ENCODE data around the gene KIAA1217.
"Not testable (repeated sequence)": the region's sequence is repeated elsewhere in the genome, so short reads cannot be mapped to it uniquely, and the experiment has no call there.

Gene KIAA1217

DNA sequence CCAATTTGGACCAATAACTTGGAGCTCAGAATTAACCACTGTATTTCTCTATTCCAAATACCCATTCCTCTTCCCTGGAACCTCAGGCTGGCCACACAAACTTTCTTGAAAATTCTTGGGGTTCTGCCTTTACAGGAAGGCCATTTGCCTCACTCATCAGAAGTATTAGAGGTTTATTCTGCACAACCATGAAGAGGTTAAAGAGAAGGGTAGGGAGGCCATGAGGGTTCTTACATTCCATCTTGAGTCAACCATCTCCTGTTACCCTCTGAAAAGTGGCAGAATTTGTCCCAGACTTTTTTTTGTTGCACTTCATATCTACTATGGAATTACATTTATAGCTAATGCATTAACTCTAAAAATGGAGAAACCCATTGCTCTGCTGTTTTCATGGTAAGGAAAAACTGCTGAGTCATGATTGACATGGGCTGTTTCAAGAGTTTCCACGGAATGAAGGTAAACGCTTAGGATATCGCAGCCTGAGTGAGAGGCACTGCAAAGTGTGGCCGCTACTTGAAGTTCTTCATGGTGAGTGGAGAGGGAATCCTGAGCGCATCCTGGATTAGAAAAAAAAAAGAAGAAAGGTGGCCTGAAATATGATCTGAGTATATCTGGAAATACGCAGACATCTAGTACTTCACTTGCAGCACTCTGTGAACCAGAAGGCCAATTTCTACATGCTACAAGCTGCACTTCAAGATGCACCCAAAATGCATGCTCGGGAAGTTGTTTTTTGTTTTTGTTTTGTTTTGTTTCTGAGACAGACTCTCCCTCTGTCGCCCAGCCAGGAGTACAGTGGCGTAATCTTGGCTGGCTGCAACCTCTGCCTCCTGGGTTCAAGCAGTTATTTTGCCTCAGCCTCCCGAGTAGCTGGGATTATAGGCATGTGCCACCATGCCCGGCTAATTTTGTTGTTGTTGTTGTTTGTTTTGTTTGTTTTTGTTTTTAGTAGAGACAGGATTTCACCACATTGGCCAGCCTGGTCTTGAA lies 83.7 kb downstream of the KIAA1217 start:
- no peak for DNase-seq (ENCODE audit: low spot score)

DNA sequence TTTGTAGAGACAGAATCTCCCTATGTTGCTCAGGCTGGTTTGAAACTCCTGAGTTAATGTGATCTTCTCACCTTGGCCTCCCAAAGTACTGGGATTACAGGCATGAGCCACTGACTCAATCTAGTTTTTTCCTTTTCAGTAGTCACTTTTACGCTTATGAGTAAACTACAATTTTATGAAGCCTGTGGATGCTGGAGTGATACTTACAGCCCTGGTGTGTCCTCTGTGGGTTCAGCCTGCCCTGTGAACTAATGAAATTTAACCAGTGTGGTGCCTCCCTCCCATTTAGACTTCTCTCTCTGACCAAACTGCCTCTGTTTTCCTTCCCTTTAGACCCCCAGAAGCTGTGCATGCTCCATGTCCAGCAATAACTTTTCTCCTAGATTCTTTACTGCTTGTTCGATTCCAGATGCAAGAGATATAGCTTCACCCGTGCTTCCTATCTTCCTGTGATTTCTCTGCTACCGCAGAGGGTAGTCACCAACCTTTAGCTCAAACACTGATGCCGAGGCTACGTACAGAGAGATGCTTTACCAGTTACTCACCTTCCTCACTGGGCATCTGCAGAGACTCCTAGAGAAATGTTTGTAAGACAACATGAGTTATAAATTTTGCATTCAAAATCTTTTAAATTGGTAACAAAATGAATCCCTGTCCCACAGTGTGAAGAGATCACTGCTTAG lies 90.8 kb downstream of the KIAA1217 start:
- DNase-seq (ENCODE audit: low spot score) = no peak

DNA sequence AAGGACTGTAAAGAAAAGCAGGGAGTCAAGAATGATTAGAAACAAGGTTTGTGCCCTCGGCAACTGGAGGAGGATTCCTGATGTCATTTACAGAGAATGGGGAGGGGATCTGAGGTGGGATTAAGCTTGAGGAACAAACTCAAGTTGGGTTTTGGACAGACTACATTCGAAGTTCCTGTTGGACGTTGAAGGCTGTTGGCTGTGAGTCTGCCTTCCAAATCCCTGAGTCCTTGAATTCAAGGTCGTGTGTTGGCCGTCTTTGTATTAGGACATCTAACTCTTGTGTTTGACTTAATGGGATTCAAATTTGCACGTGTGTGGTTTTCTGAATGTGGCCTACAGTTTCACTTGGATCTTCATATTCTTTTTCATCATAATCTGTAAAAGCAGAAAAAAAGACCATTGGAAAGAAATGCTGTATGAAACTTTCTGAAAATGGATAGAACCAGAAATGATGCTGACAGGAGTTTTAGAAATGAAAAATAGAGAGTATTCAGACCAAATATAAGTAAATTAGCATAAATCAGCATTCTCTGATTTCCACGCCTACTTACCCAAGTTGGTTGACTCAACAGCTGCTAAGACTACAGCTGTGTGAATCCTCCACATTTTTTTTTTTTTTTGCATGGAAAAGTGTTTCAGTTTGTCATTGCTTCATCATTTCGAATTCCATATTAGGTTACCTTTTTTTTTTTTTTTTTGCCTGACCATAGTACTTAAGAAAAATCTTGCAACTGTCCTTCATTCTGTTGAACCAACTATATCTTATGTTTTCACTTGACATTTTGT lies 94.8 kb downstream of the KIAA1217 start:
- DNase-seq (ENCODE audit: low spot score) = no peak

DNA sequence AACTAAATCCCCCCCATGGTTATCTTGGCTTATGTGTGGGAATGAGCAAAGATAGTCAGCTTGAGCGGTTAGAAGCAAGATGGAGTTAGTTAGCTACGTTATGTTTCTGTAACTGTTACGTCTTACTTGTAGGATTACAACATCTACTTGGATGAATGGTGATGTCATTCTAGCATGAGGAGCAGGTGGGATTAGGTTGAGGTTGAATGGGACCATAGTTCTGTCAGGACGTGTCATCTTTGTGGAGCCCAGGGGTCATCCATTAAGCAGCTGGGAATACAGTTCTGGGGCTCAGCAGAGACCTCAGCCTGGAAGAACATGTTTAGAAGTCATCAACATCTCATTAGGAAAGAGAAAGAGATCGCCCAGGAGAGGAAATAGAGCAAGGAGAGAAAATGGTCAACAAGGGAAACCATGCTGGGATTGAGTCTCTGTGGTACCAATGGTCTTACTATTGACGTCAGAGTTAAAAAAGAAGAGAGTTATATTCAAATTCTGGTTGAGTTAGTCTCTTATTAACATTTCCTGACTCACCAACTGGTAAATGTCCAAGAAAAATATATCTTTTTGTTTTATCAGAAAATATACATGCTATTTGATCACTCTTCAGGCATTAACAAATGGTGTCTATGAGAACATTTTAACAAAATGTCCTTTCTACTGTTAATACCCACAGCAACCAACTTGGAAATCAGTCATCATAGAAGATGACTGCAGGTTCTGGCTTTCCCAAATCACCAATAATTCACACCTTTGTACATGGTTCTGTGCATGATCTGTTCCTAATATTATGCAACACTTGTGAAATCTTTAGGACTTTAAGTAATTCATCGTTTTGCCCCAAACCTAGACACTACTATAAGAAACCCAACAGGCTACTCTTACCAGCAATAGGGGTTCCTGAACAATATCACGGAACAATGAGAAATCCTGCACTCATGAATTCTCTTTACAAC lies 96.9 kb downstream of the KIAA1217 start:
- DNase-seq (ENCODE audit: low spot score) = no peak

DNA sequence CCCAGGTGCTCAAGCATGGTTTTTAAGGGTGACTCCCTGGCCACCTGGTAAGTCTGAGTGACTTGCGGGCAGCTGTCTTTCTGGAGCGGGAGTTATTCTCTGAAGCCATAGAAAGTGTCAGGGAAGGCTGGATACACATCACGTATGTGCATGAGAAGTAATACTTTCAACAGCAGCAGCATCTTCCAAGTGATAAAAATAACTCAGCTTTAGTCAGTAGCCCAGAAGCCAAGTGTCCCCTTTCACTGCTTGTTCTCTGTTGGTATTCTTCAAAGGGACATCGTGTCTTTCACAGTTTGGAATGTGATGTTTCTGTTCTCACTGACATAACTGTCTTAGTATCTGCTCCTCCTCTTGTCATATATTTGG lies 97.6 kb downstream of the KIAA1217 start:
- no peak for DNase-seq (ENCODE audit: low spot score)

DNA sequence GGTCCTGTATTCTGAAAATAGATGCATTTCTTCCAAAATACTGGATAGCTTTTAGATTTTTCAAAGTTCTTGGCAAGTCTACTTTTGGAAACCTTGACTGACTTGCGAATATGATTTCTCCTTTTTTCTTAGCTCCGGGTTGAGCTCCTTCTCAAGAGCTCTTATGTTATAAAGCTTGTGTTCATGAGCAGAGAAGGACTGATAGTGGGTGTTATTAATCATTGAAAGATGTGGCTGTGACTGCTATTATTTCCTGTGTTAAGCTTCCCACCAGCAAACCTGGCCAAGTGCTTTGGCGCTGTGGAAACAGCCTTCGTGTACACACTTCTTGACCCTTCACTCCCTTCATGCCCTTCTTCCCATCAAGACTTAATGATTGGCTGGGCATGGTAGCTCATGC lies 98.2 kb downstream of the KIAA1217 start:
- DNase-seq (ENCODE audit: low spot score) = no peak

DNA sequence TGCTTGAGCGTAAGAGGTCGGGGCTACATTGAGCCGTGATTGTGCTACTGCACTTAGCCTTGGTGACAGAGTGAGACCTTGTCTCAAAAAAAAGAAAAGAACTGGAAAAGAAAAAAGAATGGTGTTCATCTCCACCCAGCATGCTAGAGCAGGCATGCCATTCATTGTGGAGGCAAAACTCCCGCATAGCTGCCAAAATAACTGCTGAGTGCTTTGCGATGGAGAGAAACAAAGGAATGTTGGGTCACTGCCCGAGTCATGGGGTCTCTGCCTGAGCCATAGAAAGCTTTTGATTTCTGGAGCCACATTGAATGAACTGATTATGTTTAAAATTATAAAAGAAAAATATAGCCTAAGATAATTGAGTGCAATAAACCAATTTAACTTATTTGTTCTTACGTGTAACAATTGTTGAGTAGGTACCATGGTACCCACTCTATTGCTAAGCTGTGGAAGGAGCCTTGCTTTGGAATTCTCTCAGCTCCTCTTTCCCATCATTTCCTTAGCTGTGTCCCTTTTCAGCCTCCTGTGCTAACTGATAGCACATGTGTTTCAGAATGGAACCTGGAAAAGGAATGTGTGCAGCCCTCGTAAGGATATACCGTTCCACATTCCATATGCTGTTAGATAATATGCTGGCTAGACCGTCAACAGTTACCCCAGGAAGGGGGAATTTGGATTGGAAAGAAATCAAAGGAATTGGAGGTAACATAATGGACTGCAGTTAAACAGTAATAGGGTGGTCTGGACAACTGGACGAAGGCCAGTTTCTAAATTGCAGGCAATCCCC lies 99.0 kb downstream of the KIAA1217 start:
- DNase-seq (ENCODE audit: low spot score) = no peak

DNA sequence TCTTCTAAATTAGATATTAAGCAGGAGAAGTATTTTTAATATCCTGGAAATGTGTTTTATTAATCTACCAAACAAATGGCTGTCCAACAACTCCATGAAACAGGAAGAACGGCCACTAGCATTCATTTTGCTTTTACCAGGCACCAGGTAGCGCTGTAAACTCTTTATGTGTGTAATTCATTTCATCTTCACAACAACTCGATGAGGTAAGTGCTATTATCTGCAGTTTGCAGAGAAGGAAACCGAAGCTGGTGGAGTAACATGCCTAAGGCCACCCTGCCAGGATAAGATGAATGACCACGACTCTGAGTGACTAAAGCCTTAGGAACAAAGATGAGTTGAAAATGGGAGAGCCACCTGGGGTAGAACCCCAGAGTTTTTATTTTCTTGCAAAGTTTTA lies 101.2 kb downstream of the KIAA1217 start:
- no peak for DNase-seq (ENCODE audit: low spot score)

DNA sequence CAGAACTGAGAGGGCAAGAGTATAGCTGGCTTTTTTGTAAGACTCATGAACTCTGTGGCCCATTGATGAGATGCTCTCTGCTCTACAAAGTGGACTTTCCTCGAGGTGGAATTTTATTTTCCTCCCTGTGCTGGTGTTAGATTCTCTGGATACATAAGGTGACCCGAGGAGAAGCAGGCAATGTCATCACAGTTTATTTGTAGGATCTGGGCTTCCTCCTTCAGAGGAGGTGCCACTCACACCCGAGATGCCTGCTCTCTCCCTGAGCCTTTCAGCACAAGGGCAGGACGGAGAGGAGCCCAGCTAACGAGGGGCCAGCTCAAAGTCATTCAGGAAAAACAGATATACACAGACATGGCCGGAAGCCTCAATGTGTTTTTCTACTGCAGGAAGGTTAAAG lies 103.0 kb downstream of the KIAA1217 start:
- DNase-seq (ENCODE audit: low spot score) = no peak

DNA sequence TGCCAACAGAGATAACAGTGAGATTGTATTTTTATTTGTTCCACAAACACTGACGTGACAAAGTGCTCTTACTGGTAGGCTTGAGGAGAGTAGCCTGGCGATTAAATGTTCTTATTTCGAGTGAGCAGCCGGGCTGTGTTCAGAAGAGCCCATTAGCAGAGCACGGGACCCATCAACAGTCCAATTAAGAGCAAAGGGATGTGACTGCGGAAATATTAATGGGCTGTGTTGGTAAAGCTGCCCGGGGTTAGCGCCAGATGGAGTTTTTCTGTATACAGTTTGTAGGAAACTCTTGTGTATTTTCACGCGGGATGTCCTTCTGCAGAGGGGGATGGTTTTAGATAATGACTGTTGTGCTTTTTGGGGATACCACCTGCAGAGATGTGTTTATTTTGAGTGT lies 104.3 kb downstream of the KIAA1217 start:
- no peak for DNase-seq (ENCODE audit: low spot score)

DNA sequence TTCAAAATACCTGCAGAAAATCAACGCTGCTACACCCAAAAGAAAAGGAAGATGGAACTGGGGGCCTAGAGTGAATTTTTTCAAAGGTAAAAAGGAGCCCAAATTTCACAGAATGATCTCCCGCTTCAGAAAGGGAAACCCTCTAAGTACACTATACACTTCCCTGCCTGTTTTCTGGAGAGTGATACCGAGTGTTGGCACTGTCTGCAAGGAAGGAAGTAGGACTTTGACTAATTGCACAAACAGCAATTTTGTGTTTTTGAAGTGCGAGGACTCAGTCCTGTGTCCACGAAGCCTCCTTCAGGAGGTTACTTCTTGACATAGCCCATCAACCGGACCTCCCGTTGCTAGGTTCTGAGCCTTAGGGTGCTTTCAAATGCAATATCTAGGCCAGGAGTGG lies 106.3 kb downstream of the KIAA1217 start:
- DNase-seq (ENCODE audit: low spot score) = no peak

DNA sequence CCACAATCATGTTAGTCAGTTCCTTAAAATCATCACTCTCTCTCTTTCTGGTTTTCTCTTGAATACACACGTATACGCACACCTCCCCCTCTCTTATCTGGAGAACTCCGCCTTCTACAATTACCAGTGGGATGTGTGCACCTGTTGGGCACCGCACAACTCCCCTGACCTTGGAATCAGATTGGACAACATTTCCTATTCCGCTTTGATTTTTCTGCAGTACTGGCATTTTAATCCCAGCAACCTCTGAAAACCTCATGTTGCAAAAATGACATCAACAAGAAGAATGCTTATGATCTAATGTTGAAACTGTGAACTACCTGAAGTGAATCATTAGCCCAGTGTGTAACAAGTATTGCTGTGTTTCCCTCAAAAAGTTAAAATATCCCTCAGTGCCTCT lies 109.6 kb downstream of the KIAA1217 start:
- no peak for DNase-seq (ENCODE audit: low spot score)

DNA sequence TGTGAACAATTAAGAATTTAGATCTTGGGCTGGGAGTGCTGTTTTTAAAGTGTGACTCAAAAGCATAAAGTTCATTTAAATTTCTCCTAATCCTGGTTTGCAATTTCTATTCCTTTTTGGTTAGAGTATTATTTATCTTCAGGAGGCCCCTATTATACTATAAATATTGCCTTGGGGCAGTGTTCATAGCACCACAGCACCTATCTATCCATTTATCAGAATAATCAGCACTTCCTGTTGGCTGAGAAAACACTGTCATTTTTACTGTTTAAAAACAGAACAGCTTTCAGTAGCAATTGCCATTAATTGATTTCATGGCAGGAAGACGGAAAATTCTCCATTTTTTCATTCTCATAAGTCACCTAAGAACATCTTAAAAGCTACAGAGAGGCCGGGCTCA lies 111.4 kb downstream of the KIAA1217 start:
- DNase-seq (ENCODE audit: low spot score) = no peak

DNA sequence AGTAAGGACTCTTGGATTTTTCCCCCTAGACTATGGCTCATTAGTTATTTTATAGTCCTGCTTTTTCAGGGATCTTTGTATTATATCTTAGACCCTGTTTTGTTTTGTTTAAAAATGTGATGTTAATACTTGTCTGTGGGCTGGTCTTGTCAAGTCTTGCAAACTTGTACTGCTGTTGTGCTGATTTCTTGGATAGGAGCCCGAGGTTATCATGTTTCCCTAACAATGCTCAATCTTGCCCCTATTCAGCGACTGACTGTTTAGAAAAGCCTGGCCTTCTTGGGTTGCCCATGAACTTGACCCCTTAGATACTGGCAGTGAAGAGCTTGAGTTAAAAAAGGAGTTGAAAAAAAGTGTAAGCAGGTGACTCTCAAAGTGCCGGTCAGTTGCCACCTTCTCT lies 115.7 kb downstream of the KIAA1217 start:
- no peak for DNase-seq (ENCODE audit: low spot score)

DNA sequence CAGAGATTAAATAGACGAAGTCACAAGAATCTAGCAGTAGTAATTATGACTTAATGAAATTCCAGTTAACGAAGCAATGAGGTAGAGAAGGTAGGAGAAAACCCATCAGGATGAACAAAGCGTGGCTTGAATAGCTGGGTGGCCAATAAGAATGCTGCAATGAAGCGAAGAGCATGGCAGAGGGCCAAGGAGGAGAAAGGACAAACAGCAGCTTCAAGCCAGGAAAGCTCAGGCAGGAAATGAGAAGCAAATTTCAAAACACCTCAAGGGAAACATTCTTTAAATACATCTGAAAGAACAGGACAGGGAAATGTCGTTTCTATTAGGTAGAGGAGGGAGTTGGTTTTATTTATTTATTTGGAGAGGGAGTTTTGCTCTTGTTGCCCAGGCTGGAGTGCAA lies 122.5 kb downstream of the KIAA1217 start:
- no peak for DNase-seq (ENCODE audit: low spot score)

DNA sequence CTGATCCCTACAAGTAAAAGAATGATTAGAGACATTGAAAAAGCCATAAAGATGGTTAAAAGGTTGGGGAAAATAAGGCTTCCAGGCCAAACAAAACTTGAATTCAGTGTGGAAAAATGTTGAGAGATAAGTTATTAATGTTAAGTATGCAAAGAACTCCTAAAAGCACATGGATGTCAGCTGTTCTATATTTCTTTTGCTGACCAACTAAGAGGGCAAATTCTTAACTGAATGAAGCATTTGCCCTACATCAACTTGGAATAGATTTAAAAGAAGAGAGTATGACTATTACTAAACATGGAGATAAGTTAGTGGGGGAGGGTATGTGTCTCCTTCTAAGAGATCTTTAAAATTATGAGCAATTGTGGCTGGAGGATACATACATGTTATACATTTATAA lies 124.8 kb downstream of the KIAA1217 start:
- DNase-seq (ENCODE audit: low spot score) = no peak

DNA sequence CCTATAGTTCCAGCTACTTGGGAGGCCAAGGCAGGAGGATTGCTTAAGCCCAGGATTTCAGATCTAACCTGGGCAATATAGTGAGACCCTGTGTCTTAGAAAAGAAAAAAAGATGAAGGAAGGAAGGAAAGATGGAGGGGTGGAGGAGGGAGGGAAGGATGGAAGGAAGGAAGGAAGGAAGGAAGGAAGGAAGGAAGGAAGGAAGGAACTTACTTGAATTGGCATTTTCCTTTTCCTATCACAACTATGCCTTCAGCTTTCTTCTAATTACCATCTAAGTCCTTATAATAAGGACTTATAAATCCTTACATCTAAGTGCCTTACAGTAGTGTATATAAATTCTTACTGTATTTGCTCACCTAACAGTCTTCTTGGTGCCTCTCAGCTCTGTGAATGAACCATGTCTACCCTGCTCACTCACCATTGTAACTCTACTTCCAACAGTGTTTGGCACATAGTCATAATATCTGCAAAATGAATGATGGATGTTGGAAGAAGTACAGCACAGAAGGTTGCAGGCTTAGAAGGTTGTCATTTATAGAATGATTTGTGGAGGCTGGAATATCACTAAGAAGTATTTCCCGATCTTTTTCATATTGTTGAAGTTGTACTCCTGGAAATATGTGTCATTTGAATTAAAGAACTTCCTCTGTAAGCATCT lies 125.5 kb downstream of the KIAA1217 start:
- DNase-seq (ENCODE audit: low spot score) = no peak

DNA sequence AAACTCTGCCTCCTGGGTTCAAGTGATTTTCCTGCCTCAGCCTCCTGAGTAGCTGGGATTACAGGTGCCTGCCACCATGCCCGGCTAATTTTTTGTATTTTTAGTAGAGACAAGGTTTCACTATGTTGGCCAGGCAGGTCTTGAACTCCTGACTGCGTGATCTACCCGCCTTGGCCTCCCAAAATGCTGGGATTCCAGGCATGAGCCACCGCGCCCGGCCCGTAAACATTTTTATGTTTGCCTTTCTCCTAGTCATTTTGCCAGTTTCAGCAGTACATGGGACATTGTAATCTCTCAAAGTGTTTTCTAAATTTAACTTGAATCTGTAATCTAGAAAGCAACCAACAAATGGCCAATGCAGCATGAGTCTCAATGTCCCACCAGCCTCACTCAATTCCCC lies 128.8 kb downstream of the KIAA1217 start:
- DNase-seq (ENCODE audit: low spot score) = not testable (repeated sequence)

DNA sequence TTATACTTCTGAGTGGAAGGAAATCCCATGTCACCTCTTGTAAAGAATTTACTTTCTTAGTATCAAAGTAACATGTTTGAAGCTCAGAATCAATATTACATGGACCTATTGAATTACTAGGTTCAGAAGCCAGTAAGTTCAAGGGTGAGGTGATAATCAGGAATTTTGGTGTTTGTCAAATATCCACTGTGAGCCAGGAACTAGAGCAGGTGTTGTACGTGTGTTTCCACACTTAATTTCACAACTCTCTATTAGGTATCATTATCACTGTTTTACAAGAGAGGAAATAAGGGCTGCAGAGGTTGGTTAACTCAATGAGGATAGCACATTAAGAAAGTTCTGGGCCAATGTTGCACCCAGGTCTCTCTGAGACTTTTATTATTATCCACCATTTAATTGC lies 130.4 kb downstream of the KIAA1217 start:
- DNase-seq (ENCODE audit: low spot score) = no peak

DNA sequence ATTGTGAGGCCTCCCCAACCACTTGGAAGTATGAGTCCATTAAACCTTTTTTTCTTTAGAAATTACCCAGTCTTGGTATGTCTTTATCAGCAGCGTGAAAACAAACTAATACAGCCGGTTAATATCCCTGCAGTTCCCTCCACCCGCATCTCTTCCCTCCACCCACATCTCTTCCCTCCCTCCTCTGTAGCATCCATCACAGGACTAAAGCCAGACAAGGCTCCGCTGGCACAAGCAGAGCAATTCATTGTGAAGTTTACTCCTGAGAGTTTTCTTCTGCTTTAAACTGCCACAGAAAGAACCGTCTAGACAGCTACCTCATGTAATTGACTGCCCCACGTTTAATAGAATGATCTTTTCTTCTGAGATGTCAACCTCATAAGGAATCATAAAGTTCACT lies 131.5 kb downstream of the KIAA1217 start:
- no peak for DNase-seq (ENCODE audit: low spot score)

All from hematopoietic multipotent progenitor cell treated with erythropoietin and hydrocortisone succinate and interleukin-3 and kit ligand, for 17 days (in vitro differentiated cells).